ENCODE results near the gene DTX4. TPM values are rescaled to one million over a fixed set of nuclear protein-coding genes. Genes with fewer than 3 reads are reported as not detected.

The DTX4 gene
- total RNA-seq, 1 experiment from 2014 or later = 0.21 TPM

DNA sequence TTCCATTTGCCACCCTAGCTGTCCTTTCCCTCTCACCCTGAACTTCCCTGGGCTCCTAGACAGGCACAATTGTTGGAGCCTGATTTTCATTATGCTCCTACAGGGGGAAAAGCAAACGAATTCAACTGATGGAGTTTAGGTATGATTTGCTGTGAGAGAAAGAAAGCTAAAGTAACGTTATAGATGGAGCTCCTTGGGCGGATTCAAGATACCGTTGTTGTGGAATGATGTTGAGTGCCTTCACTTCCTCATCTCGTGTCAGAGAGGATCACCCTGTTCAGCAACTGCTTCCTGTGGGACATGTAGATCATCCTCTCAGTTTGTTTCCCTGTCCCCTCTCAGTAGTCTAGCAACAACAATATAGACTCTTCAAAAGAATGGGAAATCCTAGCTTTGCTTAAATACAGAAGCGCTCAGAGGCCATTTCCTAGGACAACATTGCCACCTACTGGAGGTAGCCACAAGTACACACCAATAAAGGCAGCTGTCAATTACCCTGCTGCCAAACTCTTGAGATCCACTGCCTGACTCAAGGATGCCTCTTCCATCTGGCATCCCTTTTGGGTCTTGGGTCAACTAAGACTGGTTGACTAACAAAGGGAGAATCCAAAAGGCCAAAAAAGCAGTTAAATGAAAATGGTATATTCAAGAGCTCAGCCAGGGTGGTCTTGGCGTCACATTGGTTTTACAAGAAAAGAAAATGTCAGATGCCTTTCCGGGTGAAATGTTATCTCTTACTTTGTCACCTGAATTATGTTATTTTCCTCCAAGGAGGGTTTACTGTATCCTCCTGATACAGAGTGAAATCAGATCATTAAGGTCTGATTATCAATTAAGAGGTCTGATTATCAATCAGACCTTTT lies 13.5 kb upstream of the DTX4 start:
- Histone ChIP-seq H3K9me3 (ENCODE audit: control insufficient read depth, insufficient read depth, low read depth, low read length) (no peaks in the 10 kb centered on the region), H3K27ac (ENCODE audit: low read length) (no peak overlapping the region), H3K4me3 (ENCODE audit: low read depth in 2 of 2, low read length in 2 of 2) (no peak overlapping the region), H3K36me3 (ENCODE audit: control insufficient read depth, insufficient read depth, low read length) (no peaks in the 10 kb centered on the region), H3K4me1 (ENCODE audit: control insufficient read depth, insufficient read depth, low read length) (no peaks in the 10 kb centered on the region), H3K27me3 (ENCODE audit: control insufficient read depth, insufficient read depth, low read length) (peaks cover 19% of the 10 kb centered on the region)
- ATAC-seq = peak; percentile 91
- ChIA-PET POLR2A (no interaction called here), CTCF (interaction anchor here (0.5 to 2.5 kb wide), 10 partner anchors 11 to 1516 kb away, joined by 3 to 9 read pairs (median 4); partner anchors contain the start of gene DTX4)
- no peak for DNase-seq (ENCODE audit: low read depth, low spot score)
- no TSS peak for BruUV-seq (replicated peaks)
- intact Hi-C loops (cut with micrococcal nuclease; ENCODE audit: unreplicated experiment) (loop anchor here (1.0 to 10.0 kb wide), 4 partner anchors 61 to 591 kb away; no protein-coding TSS in a partner anchor), in situ Hi-C loops (cut with HindIII; ENCODE audit: low pct_unique_long_range_greater_than_20kb, low sequenced_read_pairs) (no loop called here)
- TF ChIP-seq, protein P1, sequence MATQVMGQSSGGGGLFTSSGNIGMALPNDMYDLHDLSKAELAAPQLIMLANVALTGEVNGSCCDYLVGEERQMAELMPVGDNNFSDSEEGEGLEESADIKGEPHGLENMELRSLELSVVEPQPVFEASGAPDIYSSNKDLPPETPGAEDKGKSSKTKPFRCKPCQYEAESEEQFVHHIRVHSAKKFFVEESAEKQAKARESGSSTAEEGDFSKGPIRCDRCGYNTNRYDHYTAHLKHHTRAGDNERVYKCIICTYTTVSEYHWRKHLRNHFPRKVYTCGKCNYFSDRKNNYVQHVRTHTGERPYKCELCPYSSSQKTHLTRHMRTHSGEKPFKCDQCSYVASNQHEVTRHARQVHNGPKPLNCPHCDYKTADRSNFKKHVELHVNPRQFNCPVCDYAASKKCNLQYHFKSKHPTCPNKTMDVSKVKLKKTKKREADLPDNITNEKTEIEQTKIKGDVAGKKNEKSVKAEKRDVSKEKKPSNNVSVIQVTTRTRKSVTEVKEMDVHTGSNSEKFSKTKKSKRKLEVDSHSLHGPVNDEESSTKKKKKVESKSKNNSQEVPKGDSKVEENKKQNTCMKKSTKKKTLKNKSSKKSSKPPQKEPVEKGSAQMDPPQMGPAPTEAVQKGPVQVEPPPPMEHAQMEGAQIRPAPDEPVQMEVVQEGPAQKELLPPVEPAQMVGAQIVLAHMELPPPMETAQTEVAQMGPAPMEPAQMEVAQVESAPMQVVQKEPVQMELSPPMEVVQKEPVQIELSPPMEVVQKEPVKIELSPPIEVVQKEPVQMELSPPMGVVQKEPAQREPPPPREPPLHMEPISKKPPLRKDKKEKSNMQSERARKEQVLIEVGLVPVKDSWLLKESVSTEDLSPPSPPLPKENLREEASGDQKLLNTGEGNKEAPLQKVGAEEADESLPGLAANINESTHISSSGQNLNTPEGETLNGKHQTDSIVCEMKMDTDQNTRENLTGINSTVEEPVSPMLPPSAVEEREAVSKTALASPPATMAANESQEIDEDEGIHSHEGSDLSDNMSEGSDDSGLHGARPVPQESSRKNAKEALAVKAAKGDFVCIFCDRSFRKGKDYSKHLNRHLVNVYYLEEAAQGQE (IDR thresholded peaks at IDR 0.05; ENCODE audit: insufficient read depth in 1 of 2, low read depth in 2 of 2, low read length in 1 of 2) = no peak
- TF ChIP-seq, protein P2, sequence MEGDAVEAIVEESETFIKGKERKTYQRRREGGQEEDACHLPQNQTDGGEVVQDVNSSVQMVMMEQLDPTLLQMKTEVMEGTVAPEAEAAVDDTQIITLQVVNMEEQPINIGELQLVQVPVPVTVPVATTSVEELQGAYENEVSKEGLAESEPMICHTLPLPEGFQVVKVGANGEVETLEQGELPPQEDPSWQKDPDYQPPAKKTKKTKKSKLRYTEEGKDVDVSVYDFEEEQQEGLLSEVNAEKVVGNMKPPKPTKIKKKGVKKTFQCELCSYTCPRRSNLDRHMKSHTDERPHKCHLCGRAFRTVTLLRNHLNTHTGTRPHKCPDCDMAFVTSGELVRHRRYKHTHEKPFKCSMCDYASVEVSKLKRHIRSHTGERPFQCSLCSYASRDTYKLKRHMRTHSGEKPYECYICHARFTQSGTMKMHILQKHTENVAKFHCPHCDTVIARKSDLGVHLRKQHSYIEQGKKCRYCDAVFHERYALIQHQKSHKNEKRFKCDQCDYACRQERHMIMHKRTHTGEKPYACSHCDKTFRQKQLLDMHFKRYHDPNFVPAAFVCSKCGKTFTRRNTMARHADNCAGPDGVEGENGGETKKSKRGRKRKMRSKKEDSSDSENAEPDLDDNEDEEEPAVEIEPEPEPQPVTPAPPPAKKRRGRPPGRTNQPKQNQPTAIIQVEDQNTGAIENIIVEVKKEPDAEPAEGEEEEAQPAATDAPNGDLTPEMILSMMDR (IDR thresholded peaks at IDR 0.05) = peak; percentile 87

DNA sequence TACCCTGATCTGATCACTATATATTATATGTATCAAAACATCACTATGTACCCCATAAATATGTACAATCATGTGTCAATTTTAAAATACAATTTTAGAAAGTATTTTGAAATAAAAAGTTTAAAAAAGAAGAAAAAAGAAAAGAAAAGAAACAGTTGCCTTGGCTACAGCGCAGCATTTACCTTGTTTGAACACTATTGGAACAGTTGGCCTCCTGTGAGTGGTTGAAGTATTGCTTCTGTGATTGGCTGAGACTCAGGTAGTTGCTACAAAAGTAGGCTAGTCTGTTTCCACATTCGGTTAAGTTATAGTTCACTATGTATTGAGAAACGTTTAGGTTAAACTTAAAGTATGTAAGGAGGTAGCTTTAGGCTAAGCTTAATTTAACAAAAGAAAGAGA lies 7.9 kb upstream of the DTX4 start:
- H3K27ac ChIP-seq (ENCODE audit: low read length) = no peak overlapping the region
- in situ Hi-C loops (cut with HindIII; ENCODE audit: low pct_unique_long_range_greater_than_20kb, low sequenced_read_pairs) = no loop called here
- POLR2A ChIA-PET = no interaction called here
- TF ChIP-seq POLR2AphosphoS5 (IDR thresholded peaks at IDR 0.05; ENCODE audit: low read depth, low read length) (no peak), SIN3A (IDR thresholded peaks at IDR 0.05; ENCODE audit: borderline replicate concordance, insufficient read depth, low read depth, low read length) (no peak), TCF7L2 (IDR thresholded peaks at IDR 0.05; ENCODE audit: low read depth, low read length) (no peak)
- TF ChIP-seq, protein P2 (IDR thresholded peaks at IDR 0.05) = no peak
- TF ChIP-seq, protein P1 (IDR thresholded peaks at IDR 0.05; ENCODE audit: insufficient read depth in 1 of 2, low read depth in 2 of 2, low read length in 1 of 2) = no peak
- no peaks in the 10 kb centered on the region for H3K9me3 ChIP-seq (ENCODE audit: control insufficient read depth, insufficient read depth, low read depth, low read length)
- H3K36me3 ChIP-seq (ENCODE audit: control insufficient read depth, insufficient read depth, low read length) = no peaks in the 10 kb centered on the region
- no TSS peak for BruUV-seq (replicated peaks)
- CTCF ChIA-PET = interaction anchor here (0.5 to 0.7 kb wide), 3 partner anchors 11 to 19 kb away, joined by 5 to 8 read pairs (median 6); no protein-coding TSS in a partner anchor
- H3K4me3 ChIP-seq (ENCODE audit: low read depth in 2 of 2, low read length in 2 of 2) = no peak overlapping the region
- DNase-seq (ENCODE audit: low read depth, low spot score) (no peak), ATAC-seq (no peak)
- H3K27me3 ChIP-seq (ENCODE audit: control insufficient read depth, insufficient read depth, low read length) = peaks cover 32% of the 10 kb centered on the region
- intact Hi-C loops (cut with micrococcal nuclease; ENCODE audit: unreplicated experiment) = no loop called here
- no peaks in the 10 kb centered on the region for H3K4me1 ChIP-seq (ENCODE audit: control insufficient read depth, insufficient read depth, low read length)
